IPS-NIHi7 (cell line): Measurements from ENCODE around the gene QSOX1.
A peak's percentile ranks its signal among the peaks of the same experiment; 100 is the strongest.

Source experiments
- DNase-seq: peaks from one replicate; pipeline ENCODE4 v3.0.0; 2012; ENCODE audit warnings: mixed read lengths; ENCODE audit errors: extremely low spot score

Gene QSOX1

GRCh38 chr1:180169640-180170195 lies 15.0 kb downstream of the QSOX1 start:
- DNase-seq, result no peak

DNA sequence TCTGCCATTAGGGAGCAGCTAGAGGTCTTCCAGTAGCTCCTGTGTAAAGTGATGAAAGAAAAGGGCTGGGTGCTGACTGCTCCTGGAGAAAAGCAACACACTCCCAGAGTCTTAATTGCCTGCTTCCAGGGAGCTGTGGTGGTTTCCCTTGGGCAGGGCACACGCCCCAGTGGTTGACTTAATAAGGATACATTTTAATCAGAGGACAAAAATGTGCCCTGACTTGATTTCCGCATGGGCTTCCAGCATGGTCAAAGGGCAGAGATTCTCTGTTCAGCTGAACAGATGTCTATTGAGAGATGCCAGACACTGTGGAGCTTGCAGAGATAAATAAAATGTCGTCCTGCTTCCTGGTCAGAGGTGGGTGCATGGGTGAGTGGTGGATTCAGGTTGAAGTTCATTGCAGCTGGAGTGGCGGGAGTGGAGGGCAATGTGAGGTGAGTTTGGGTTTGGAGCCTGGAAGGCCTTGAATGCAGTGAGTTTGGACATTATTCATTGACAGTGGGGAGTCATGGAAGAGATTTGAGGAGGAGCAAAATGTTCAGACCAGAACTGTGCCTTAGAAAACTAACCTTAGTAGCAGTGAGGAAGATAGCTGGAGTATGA lies 16.0 kb downstream of the QSOX1 start:
- no peak for DNase-seq

DNA sequence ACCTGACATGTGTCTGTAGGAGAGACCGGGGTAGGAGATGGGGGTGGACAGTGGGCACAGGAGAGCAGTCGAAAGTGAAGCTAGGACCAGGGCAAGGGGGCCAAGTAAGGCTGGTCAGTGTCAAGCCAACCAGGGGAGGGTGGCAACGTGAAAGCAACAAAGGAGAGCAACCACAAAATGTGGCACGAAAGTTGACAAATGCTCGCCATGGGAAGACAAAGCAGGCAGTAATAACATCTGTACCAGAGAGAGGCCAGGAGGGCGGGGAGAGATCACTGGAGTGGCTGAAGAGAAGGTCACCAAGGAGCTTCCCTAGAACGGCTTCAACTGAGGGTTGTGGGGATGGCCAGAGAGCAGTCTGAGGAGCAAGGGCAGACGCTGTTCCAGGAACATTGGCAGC lies 17.0 kb downstream of the QSOX1 start:
- no peak for DNase-seq

DNA sequence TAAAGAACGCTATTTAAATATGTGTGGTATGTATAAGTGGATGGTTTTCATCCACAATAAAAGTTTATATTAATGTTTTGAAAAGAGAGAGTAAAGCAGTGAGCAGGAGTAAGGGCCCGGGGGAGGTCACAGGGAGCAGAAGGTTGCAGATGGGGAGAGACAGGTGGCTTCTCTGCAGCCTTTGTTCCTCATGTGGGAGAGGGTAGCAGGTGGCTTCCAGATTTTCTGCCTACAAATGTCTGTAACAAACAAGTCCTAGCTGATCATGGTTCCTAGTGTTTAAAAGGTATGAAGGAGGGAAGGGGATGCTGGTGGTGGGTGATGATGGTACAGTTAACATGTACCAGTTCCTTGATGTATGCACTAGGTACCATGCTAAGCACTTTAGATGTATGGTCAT lies 18.8 kb downstream of the QSOX1 start:
- no peak for DNase-seq

- no peak for DNase-seq
These were observed 19.3 kb downstream of the QSOX1 start for GRCh38 chr1:180173952-180174351.

- no peak for DNase-seq
These were observed 20.6 kb downstream of the QSOX1 start for GRCh38 chr1:180175291-180175690.

DNA sequence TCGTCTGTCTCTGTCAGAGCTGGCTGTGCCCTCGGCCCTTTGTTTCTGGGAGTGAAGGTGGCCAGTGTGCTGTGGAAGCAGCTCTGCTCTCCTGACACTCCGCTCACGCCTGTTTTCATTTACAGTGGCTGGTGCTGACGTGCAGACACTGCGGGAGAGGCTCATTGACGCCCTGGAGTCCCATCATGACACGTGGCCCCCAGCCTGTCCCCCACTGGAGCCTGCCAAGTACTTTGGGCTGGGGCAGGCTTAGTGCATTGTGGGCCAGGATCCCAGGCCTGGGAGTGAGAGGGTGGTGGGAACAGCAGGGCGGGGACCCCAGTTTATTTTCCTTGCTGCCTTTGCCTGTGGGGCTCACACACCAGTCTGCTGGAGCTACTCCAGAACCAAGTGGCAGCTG lies 21.1 kb downstream of the QSOX1 start:
- DNase-seq, result no peak

GRCh38 chr1:180176965-180177364 lies 22.3 kb downstream of the QSOX1 start:
- no peak for DNase-seq

DNA sequence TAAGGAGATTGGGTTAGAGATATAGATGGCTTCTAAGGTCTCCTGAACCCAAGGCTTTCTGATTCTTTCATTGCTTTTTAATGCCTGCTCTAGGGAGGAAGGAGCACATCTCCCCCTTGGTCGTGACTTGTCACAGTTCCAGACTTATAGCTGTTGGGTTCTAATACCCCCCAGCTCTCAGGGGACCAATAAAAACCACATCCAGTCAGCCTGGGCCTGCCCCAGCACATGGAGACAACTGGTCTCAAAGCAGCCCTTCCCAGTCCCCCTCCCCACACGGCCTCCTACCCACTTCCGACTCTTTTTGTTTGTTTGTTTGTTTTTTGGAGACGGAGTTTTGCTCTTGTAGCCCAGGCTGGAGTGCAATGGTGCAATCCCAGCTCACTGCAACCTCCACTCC lies 23.3 kb downstream of the QSOX1 start:
- no peak for DNase-seq

- DNase-seq, result peak; percentile 87
These were observed 24.0 kb downstream of the QSOX1 start for GRCh38 chr1:180178511-180179161.

- no peak for DNase-seq
These were observed 24.7 kb downstream of the QSOX1 start for GRCh38 chr1:180179162-180179957.

- peak; percentile 49 for DNase-seq
These were observed 26.4 kb downstream of the QSOX1 start for GRCh38 chr1:180181048-180181447.

- no peak for DNase-seq
These were observed 27.4 kb downstream of the QSOX1 start for GRCh38 chr1:180181996-180182642.

GRCh38 chr1:180182643-180183311 lies 28.1 kb downstream of the QSOX1 start:
- no peak for DNase-seq

- no peak for DNase-seq
These were observed 28.8 kb downstream of the QSOX1 start for GRCh38 chr1:180183426-180183825.

DNA sequence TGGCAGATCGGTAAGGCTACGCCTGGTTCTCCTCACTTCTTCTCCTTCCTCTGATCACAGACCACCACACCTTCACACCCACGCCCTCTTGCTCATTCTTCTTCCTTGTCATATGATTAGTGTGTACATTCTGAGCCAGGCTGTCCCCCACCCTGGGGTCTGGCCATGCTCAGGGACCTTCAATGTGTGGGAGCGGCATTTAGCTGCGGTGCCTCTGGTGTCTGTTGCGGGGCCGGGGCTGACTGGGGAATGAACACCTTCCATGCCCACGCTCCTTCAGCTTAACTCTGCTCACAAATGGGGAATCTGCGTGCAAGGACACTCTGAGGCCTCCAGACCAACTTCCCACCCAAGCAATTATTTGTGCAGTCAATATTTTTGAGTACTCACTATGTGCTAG lies 29.4 kb downstream of the QSOX1 start:
- no peak for DNase-seq

DNA sequence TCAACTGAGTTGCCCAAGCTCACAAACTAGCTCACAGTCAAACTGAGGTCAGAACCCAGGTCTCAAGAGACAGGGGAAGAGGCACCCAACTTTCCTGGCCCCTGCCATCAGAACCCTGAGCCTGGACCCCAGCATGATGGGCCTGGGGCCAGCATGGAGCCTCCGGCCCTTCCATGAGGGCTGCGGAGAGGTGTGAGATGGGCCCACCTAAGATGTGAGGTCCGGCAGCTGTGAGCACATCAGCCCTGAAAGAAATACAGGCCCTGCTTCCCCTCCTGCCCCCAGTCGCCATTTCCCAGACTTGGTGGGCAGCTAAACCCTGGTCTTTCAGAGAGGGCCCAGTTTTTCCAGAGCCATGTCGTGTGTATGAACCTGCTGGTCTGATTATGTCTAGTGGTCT lies 30.6 kb downstream of the QSOX1 start:
- no peak for DNase-seq

DNA sequence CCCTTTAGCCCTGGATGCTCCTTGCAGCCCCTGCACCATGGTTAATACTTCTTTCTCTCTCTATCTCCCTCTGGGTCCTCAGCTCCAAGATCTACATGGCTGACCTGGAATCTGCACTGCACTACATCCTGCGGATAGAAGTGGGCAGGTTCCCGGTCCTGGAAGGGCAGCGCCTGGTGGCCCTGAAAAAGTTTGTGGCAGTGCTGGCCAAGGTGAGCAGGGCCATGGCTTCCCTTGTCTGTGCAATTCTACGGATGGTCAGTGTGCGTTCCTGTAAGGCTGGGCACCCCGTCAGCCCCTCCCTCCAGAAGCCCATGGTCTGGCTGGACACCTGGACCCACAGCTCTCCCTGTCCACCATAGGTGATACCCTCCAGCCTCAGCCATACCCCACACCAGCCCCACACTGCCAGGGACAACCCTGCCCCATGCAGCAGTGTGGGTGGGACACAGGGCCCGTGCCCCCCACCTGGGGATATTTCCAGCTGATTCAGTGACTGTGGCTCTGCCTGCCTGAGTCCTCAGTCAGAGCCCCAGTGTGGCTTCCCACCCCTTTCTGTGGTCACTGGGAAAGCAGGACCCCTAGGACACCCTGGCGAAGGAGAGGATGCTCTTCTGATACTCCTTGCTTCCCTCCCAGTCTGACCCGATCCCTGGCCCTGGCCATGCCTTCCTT lies 31.4 kb downstream of the QSOX1 start:
- DNase-seq, result no peak

DNA sequence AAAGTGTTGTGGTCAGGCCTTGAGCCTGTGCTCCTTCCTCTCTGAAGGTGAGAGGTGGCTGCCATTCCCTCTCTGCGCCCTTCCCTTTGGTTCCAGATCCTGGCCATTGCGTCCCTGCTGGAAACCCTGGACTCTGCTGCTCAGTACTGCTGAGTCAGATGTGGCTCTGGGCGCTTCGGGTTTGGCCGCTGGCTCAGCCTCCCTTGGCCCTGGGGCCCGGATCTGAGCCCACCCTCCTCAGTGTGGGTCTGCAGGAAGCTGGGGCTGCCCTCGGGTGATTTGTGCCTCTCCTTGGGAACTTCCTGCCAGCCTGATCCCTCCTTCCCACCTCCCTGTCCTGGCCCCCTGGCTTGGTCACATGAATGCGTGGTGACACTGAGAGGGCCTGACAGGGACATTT lies 32.2 kb downstream of the QSOX1 start:
- no peak for DNase-seq

DNA sequence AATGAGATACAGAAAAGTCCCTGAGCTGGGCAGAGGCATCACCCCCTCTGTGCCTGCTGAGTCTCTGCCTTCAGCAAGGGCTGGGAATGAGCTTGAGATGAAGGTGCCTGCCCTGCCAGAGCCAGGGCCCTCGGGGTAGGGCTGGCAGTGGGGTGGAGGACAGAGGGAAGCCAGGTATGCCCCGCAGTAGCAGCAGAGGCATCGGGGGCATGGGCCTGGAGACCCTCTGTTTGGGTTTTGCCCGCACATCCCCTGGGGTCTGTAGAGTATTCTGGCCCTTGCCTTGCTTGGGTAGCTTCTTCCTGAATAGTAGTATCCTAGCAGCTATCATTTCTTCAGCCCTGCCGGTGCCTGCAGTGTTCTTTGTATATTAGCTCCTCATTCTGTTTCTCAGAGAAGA lies 33.0 kb downstream of the QSOX1 start:
- DNase-seq, result no peak

DNA sequence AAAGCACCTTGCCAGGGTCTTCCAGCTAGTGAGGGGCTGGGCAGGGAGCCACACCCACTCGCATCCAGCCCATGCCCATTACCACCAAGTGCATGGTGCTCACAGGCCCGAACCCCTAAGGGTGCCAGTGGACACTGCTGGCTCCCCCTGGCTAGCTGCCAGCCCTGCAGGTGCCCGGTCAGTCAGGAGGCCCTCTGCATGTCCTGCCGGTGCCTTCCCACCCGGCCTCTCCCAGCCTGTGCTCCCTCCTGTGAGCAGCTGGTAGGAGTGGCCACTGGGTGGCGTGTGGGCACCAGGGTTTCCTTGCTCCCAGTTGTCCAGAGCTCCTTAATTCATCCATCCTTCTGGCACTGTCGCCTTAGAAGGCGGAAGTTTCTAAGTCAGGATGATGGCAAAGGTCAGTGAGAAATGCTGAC lies 33.4 kb downstream of the QSOX1 start:
- DNase-seq, result peak; percentile 84
